Measurements from ENCODE around the gene PCNX2. TPM values are rescaled to one million over a fixed set of nuclear protein-coding genes. Genes with fewer than 3 reads are reported as not detected.

Gene PCNX2
- total RNA-seq, 4 donors from 2014 or later = 12.1 to 35.1 (median 15.8) TPM

GRCh38 chr1:233012021-233012420, 283.5 kb downstream of the PCNX2 start:
- Histone ChIP-seq H3K4me3 (replicated peaks in 1 of 3) (no peak overlapping the region), H3K36me3 (no peaks in the 10 kb centered on the region), H3K27ac (no peak overlapping the region), H3K9me3 (no peaks in the 10 kb centered on the region), H3K27me3 (no peaks in the 10 kb centered on the region), H3K4me1 (no peaks in the 10 kb centered on the region)
- intact Hi-C loops (cut with DNase I) = no loop called here
- DNase-seq = no peak
- no peak for TF ChIP-seq POLR2A (IDR thresholded peaks at IDR 0.05)
- no peak for TF ChIP-seq CTCF (IDR thresholded peaks at IDR 0.05)
- WGBS, 2 donors = 96 to 100% methylated on average over 1 of the region's 1 CpG

GRCh38 chr1:233010146-233010545, 285.4 kb downstream of the PCNX2 start:
- WGBS, 2 donors = 85 to 90% methylated on average over 3 of the region's 3 CpGs
- Histone ChIP-seq H3K9me3 (no peaks in the 10 kb centered on the region), H3K4me3 (replicated peaks in 1 of 3) (no peak overlapping the region), H3K27me3 (no peaks in the 10 kb centered on the region), H3K27ac (no peak overlapping the region), H3K36me3 (no peaks in the 10 kb centered on the region), H3K4me1 (no peaks in the 10 kb centered on the region)
- no peak for TF ChIP-seq POLR2A (IDR thresholded peaks at IDR 0.05)
- no peak for TF ChIP-seq CTCF (IDR thresholded peaks at IDR 0.05)
- intact Hi-C loops (cut with DNase I) = no loop called here
- no peak for DNase-seq

- TF ChIP-seq POLR2A (IDR thresholded peaks at IDR 0.05) = no peak
- no peak for TF ChIP-seq CTCF (IDR thresholded peaks at IDR 0.05)
- H3K27me3 ChIP-seq = no peaks in the 10 kb centered on the region
- no peak overlapping the region for H3K4me3 ChIP-seq (replicated peaks in 1 of 3)
- no peaks in the 10 kb centered on the region for H3K4me1 ChIP-seq
- intact Hi-C loops (cut with DNase I) = no loop called here
- H3K9me3 ChIP-seq = no peaks in the 10 kb centered on the region
- no peaks in the 10 kb centered on the region for H3K36me3 ChIP-seq
- 93 to 98% methylated on average over 3 of the region's 3 CpGs for WGBS, 2 donors
- H3K27ac ChIP-seq = no peak overlapping the region
- no peak for DNase-seq
These were observed 289.0 kb downstream of the PCNX2 start for GRCh38 chr1:233006541-233006973.

GRCh38 chr1:233006108-233006507, 289.4 kb downstream of the PCNX2 start:
- Histone ChIP-seq H3K4me3 (replicated peaks in 1 of 3) (no peak overlapping the region), H3K27me3 (no peaks in the 10 kb centered on the region), H3K27ac (no peak overlapping the region), H3K9me3 (no peaks in the 10 kb centered on the region), H3K4me1 (no peaks in the 10 kb centered on the region), H3K36me3 (no peaks in the 10 kb centered on the region)
- intact Hi-C loops (cut with DNase I) = no loop called here
- no peak for TF ChIP-seq CTCF (IDR thresholded peaks at IDR 0.05)
- no peak for TF ChIP-seq POLR2A (IDR thresholded peaks at IDR 0.05)
- no peak for DNase-seq
- 85 to 86% methylated on average over 6 of the region's 6 CpGs for WGBS, 2 donors

- H3K4me1 ChIP-seq = no peaks in the 10 kb centered on the region
- no peak overlapping the region for H3K27ac ChIP-seq
- no peak overlapping the region for H3K4me3 ChIP-seq (replicated peaks in 1 of 3)
- no peaks in the 10 kb centered on the region for H3K36me3 ChIP-seq
- intact Hi-C loops (cut with DNase I) = no loop called here
- 85 to 86% methylated on average over 8 of the region's 8 CpGs for WGBS, 2 donors
- H3K9me3 ChIP-seq = no peaks in the 10 kb centered on the region
- DNase-seq = no peak
- TF ChIP-seq POLR2A (IDR thresholded peaks at IDR 0.05) (no peak), CTCF (IDR thresholded peaks at IDR 0.05) (no peak)
- no peaks in the 10 kb centered on the region for H3K27me3 ChIP-seq
These were observed 289.8 kb downstream of the PCNX2 start for GRCh38 chr1:233005703-233006102.
